ENCODE data around the gene DPP9.

DNA sequence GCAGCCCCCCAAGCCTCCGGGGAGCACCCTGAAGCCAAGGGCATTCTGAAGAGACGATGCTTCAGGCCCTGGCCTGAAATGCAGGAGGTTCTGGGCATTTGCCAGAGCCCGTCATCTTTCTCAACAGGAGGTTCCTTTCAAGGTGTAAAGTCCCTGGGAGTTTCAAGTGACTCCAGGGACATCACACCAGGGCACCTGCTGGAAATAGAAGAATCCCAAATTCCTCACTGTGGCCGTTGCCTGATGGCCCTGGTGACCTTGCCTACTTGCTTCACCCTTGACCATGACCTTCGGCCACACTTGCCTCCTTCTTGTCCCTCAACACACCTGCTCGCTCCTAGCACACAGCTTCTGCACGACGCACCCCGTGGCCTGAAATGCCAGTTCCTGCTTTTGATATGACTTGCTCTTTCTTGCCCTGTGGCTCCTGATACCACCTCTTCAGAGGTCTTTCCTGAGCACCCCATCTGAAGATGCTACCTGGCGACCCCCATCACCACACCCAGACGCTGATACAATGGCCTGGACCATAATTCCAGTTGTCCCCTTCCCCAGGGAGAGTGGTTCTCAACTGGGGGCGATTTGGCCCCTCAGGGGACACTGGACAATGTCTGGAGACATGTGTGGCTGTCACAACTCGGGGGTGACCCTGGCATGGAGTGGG lies 3.5 kb downstream of the DPP9 start:
- TF ChIP-seq, protein P1, sequence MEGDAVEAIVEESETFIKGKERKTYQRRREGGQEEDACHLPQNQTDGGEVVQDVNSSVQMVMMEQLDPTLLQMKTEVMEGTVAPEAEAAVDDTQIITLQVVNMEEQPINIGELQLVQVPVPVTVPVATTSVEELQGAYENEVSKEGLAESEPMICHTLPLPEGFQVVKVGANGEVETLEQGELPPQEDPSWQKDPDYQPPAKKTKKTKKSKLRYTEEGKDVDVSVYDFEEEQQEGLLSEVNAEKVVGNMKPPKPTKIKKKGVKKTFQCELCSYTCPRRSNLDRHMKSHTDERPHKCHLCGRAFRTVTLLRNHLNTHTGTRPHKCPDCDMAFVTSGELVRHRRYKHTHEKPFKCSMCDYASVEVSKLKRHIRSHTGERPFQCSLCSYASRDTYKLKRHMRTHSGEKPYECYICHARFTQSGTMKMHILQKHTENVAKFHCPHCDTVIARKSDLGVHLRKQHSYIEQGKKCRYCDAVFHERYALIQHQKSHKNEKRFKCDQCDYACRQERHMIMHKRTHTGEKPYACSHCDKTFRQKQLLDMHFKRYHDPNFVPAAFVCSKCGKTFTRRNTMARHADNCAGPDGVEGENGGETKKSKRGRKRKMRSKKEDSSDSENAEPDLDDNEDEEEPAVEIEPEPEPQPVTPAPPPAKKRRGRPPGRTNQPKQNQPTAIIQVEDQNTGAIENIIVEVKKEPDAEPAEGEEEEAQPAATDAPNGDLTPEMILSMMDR (IDR thresholded peaks at IDR 0.05; ENCODE audit: insufficient read depth, low read length): no peak
- TF ChIP-seq POLR2AphosphoS5 (IDR thresholded peaks at IDR 0.05; ENCODE audit: low read depth) (no peak), GABPA (IDR thresholded peaks at IDR 0.05; ENCODE audit: low read depth) (no peak)

Data from HL-60 (cell line).